ENCODE data around the gene ATF6. TPM values are rescaled to one million over a fixed set of nuclear protein-coding genes. Genes with fewer than 3 reads are reported as not detected.
A peak's percentile ranks its signal among the peaks of the same experiment; 100 is the strongest.

ATF6 gene
- total RNA-seq, 1 donor from 2014 or later: 38.6 TPM

DNA sequence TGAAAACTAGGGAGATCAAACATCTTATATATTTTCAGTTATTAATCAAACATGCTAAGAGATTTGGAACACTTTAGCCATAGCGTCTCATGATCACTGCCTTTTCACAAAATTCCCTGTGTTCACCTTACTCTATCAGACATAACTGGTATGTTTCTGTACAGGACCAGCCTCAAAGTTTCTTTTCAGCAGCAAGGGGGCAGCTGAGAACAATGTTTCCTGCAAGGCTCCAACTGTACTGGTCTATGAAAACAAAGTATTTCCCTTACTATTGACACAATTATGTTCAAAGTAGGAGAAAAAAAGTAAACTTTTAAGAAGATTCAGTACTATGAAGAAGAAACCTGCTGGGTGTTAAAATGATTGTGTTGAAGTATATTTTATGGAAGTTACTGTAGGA is 98.5 kb downstream of the ATF6 start:
- DNase-seq (ENCODE audit: low read depth): peak; percentile 7
- Histone ChIP-seq H3K36me3 (ENCODE audit: control insufficient read depth, insufficient read depth, low read length) (no peaks in the 10 kb centered on the region), H3K27me3 (ENCODE audit: control insufficient read depth, insufficient read depth, low read length) (no peaks in the 10 kb centered on the region), H3K4me3 (ENCODE audit: low read depth, low read length) (no peak overlapping the region)
- TF ChIP-seq, protein P1, sequence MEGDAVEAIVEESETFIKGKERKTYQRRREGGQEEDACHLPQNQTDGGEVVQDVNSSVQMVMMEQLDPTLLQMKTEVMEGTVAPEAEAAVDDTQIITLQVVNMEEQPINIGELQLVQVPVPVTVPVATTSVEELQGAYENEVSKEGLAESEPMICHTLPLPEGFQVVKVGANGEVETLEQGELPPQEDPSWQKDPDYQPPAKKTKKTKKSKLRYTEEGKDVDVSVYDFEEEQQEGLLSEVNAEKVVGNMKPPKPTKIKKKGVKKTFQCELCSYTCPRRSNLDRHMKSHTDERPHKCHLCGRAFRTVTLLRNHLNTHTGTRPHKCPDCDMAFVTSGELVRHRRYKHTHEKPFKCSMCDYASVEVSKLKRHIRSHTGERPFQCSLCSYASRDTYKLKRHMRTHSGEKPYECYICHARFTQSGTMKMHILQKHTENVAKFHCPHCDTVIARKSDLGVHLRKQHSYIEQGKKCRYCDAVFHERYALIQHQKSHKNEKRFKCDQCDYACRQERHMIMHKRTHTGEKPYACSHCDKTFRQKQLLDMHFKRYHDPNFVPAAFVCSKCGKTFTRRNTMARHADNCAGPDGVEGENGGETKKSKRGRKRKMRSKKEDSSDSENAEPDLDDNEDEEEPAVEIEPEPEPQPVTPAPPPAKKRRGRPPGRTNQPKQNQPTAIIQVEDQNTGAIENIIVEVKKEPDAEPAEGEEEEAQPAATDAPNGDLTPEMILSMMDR (IDR thresholded peaks at IDR 0.05; ENCODE audit: insufficient read depth, low read length, poor library complexity, severe bottlenecking): peak; percentile 53

DNA sequence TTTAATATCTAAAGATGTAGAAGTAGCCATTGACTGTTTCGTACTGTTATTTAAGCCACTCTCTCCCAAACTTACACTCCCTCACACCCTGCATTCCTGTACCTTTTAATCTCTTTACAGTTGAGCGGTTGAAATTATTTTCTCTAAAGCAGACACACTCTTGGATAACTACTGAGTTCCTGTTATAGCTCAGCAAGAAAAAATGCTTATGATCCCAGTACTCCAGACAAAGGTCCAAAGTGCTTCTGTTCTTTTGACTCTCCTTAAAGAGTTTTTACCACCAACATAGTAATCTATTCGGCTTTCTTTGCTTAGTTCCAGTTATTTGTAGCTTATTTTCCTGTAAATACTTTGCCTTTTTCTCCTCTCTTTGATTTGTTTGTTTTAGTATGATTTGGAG is 100.1 kb downstream of the ATF6 start:
- Histone ChIP-seq H3K4me3 (ENCODE audit: low read depth, low read length) (no peak overlapping the region), H3K36me3 (ENCODE audit: control insufficient read depth, insufficient read depth, low read length) (no peaks in the 10 kb centered on the region), H3K27me3 (ENCODE audit: control insufficient read depth, insufficient read depth, low read length) (no peaks in the 10 kb centered on the region)
- TF ChIP-seq, protein P1 (IDR thresholded peaks at IDR 0.05; ENCODE audit: insufficient read depth, low read length, poor library complexity, severe bottlenecking): no peak
- no peak for DNase-seq (ENCODE audit: low read depth)

DNA sequence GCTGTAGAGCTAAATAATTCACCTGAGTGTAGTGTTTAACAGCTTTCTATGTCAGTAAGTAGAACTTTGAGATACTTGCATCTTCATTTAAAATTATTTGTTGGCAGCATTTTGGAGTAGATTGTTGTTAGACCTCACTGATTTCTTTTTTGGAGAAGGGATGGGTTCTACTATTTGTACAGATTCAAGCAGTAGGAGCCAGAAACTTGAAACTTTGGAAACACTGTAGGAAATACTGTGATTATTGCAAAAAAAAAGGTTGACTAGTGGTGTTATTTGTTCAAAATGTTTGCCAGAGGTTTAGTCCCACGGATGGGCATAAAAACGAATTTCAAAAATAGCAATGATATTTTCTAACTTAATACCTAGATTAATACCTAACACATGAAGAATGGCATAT is 102.7 kb downstream of the ATF6 start:
- TF ChIP-seq, protein P1 (IDR thresholded peaks at IDR 0.05; ENCODE audit: insufficient read depth, low read length, poor library complexity, severe bottlenecking): no peak

DNA sequence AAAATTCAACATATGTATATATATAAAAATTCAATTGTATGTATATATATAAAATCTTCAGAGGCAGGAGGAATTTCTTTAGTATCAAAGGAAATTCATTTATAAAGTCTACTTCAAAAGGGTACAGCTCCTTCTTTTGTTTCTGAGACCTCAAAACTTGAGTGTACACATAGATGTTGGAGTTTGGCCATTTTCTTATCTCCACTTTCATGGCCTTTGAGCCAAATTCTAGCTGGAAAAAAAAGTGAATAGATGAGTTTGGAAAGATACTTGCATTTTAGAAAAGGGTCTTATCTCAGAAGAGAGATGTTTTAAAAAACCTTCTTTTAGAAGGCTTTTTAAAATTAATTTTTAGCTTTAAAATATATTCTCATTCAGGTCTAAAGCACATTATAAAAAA is 103.2 kb downstream of the ATF6 start:
- no peak overlapping the region for H3K4me3 ChIP-seq (ENCODE audit: low read depth, low read length)
- no peaks in the 10 kb centered on the region for H3K36me3 ChIP-seq (ENCODE audit: control insufficient read depth, insufficient read depth, low read length)
- H3K27me3 ChIP-seq (ENCODE audit: control insufficient read depth, insufficient read depth, low read length): no peaks in the 10 kb centered on the region
- DNase-seq (ENCODE audit: low read depth): no peak
- TF ChIP-seq, protein P1 (IDR thresholded peaks at IDR 0.05; ENCODE audit: insufficient read depth, low read length, poor library complexity, severe bottlenecking): no peak

More for the DNA sequence above, 102.7 kb downstream of the ATF6 start:
- no peaks in the 10 kb centered on the region for H3K27me3 ChIP-seq (ENCODE audit: control insufficient read depth, insufficient read depth, low read length)
- H3K36me3 ChIP-seq (ENCODE audit: control insufficient read depth, insufficient read depth, low read length): no peaks in the 10 kb centered on the region
- no peak for DNase-seq (ENCODE audit: low read depth)
- no peak overlapping the region for H3K4me3 ChIP-seq (ENCODE audit: low read depth, low read length)

DNA sequence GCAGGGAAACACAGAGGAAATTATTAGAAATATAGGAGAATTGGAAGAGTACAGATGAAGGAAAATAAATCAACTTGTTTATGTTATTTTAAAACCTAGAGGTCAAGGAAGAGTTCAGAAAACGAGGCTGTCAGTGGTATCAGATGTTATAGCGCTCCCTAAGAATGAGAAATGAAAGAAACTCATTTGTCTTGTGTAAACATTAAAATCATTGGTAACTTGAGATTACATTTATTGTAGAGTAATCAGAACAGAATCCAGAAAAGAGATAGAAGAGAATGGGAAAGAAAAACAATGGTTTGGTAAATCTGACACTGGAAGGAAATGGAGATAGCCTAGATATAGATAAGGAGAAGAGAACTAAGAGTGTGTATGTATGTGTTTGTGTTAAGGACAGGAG is 106.4 kb downstream of the ATF6 start:
- TF ChIP-seq, protein P1 (IDR thresholded peaks at IDR 0.05; ENCODE audit: insufficient read depth, low read length, poor library complexity, severe bottlenecking): no peak
- H3K36me3 ChIP-seq (ENCODE audit: control insufficient read depth, insufficient read depth, low read length): no peaks in the 10 kb centered on the region
- no peak overlapping the region for H3K4me3 ChIP-seq (ENCODE audit: low read depth, low read length)
- H3K27me3 ChIP-seq (ENCODE audit: control insufficient read depth, insufficient read depth, low read length): no peaks in the 10 kb centered on the region
- DNase-seq (ENCODE audit: low read depth): no peak

DNA sequence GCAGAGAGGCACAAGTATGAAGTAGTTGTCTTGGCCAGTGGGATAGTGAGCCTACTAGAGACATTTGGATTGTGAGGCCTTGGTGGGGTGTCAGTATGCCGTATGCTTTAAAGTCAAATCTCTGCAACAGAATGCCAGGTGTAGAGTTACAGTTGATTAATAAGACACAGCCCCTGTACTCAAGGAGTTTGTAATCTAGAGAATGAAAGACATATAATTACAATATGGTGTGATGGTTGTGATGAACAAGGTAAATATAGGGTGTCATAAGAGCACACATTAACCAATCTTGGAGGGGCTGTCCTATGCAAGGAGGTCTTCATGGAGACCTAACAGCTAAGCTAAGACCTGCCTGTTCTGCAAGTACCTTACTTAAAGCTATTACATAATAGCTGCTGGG is 113.1 kb downstream of the ATF6 start:
- TF ChIP-seq, protein P1 (IDR thresholded peaks at IDR 0.05; ENCODE audit: insufficient read depth, low read length, poor library complexity, severe bottlenecking): no peak
- no peak for DNase-seq (ENCODE audit: low read depth)
- Histone ChIP-seq H3K4me3 (ENCODE audit: low read depth, low read length) (no peak overlapping the region), H3K36me3 (ENCODE audit: control insufficient read depth, insufficient read depth, low read length) (no peaks in the 10 kb centered on the region), H3K27me3 (ENCODE audit: control insufficient read depth, insufficient read depth, low read length) (no peaks in the 10 kb centered on the region)

Measured in kidney epithelial cell (primary cell).